ENCODE measurements around the gene NGEF.

Gene NGEF

DNA sequence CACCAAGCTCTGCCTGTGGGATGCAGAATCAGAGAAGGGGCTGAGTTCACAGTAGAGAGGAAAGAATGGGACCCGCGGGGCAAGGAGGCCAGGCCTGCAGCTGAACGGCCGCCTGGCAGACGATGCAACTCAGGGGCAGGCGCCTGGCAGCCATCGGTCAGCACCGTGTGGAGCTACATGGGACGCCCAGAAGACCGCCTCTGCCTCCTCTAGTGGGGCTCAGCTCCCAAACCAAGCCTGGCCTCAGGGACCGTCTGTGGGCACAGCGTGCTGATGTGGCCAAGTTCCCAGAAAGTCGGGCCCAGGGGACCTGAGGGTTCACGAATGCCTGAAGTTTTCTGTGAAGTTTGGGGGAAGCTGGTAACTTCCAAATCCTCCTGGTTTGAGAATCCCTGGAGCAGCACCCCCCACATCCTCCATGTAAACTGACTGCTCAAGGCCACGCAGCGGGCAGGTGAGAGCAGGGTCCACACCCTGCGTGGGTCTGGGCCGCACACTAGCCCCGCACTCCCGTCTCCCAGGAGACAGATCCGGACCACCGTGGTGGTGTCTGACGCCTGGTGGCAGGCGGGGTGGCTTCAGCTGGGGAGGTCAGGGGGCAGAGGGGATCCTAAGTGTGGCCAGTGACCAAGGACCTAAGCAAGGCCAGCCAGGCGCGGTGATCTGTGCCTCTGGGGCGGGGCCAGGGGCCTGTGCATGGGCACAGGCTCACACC is 128.3 kb downstream of the NGEF start:
- TF ChIP-seq, protein P1, sequence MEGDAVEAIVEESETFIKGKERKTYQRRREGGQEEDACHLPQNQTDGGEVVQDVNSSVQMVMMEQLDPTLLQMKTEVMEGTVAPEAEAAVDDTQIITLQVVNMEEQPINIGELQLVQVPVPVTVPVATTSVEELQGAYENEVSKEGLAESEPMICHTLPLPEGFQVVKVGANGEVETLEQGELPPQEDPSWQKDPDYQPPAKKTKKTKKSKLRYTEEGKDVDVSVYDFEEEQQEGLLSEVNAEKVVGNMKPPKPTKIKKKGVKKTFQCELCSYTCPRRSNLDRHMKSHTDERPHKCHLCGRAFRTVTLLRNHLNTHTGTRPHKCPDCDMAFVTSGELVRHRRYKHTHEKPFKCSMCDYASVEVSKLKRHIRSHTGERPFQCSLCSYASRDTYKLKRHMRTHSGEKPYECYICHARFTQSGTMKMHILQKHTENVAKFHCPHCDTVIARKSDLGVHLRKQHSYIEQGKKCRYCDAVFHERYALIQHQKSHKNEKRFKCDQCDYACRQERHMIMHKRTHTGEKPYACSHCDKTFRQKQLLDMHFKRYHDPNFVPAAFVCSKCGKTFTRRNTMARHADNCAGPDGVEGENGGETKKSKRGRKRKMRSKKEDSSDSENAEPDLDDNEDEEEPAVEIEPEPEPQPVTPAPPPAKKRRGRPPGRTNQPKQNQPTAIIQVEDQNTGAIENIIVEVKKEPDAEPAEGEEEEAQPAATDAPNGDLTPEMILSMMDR (IDR thresholded peaks at IDR 0.05; ENCODE audit: extremely low read depth, missing control alignments), result no peak
- DNase-seq (ENCODE audit: low spot score), result no peak

DNA sequence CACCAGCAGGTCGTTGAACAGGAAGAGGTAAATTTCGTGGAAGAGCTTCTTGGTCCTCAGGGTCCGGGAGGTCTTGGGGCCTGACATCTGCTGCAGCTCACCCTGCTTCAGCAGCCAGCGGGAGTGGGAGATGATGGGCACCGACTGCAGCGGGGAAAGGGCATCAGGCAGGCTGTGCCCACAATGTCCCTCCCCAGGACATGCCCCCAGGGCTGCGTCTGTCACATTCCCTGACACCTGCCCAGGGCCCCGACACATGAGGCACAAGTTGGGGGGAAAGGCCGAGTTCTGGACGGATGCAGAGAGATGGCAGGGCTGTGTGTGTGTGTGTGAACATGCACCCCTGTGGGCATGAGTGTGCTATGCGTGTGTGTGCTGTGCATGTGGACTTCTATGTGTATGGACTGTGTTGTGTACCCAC is 129.0 kb downstream of the NGEF start:
- DNase-seq (ENCODE audit: low spot score), result no peak
- TF ChIP-seq, protein P1 (IDR thresholded peaks at IDR 0.05; ENCODE audit: extremely low read depth, missing control alignments), result no peak

- TF ChIP-seq, protein P1 (IDR thresholded peaks at IDR 0.05; ENCODE audit: extremely low read depth, missing control alignments), result no peak
- DNase-seq (ENCODE audit: low spot score), result no peak
Observed at GRCh38 chr2:232883116-232883721, 129.8 kb downstream of the NGEF start.

DNA sequence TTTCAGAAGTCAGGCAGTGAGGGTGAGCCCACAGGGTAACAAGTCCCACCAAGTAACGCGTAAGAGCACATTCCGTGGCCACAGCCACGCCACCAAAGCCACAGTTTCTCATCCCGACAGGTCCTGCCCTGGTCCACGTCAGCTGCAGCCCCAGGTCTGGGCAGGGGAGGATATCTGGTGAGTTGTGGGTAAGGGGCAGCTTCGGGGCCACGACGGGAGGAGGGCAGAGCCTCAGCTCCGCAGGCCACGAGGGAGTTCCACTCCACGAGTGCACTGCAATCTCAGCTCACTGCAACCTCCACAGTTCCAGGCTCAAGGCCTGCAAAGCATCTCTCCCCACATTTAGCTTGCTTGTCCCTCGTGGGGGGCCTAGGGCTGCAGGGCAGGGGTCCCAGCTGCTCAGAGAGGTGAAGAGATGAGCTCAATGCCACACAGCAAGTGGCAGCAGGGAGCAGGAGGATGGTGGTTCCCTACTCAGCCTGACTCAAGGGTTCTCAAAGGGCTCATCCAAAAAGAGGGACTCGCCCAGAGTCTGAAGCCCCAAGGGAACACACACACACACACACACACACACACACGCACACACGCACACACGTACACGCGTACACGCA is 130.4 kb downstream of the NGEF start:
- TF ChIP-seq, protein P1 (IDR thresholded peaks at IDR 0.05; ENCODE audit: extremely low read depth, missing control alignments), result no peak
- no peak for DNase-seq (ENCODE audit: low spot score)

GRCh38 chr2:232882085-232882484 is 131.0 kb downstream of the NGEF start:
- TF ChIP-seq, protein P1 (IDR thresholded peaks at IDR 0.05; ENCODE audit: extremely low read depth, missing control alignments), result no peak
- no peak for DNase-seq (ENCODE audit: low spot score)

DNA sequence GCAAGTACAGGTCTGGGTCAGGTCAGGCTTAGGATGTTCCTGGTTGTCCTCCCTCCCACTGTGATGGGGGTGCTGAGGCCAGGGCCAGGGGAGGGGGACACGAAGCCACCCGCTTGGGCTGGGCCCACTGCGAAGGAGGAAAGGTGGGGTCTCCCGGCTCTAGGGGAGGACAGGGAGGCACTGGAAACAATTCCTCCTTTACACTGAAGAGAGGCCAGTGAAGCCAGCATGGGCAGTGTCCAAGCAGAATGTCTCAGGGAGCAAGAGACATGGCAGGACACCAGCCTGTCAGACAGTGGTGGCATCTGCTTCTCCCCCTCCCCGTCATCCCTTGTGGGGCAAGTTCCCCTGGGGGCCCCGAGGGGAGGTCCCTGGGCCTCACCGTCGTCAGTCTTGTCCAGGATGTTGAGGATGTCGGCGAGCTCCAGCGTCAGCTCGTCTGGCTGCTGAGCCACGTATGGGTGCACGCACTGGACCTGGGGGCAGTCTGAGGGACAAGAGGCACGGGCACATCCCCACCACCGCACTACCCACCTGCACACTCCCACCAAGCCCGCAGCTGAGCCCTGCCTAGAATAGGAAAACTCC is 132.2 kb downstream of the NGEF start:
- no peak for DNase-seq (ENCODE audit: low spot score)
- TF ChIP-seq, protein P1 (IDR thresholded peaks at IDR 0.05; ENCODE audit: extremely low read depth, missing control alignments), result no peak
